Neural cell (in vitro differentiated cells): ENCODE results near the gene OR7G1.
"Not testable (repeated sequence)": the region's sequence is repeated elsewhere in the genome, so short reads cannot be mapped to it uniquely, and the experiment has no call there.

Experiments used
- CTCF ChIP-seq: fragments of 450-650 bp; IDR thresholded peaks from 2 replicates; pipeline ENCODE4 v1.5.1; 2014; ENCODE audit warnings: antibody characterized with exemption, mild to moderate bottlenecking, moderate library complexity; ENCODE audit not compliant: poor library complexity, severe bottlenecking
- EP300 ChIP-seq: fragments of 450-650 bp; conservative IDR thresholded peaks from 2 replicates; pipeline ENCODE4 v1.6.1; 2014; ENCODE audit warnings: antibody characterized with exemption, mild to moderate bottlenecking, moderate library complexity; ENCODE audit not compliant: poor library complexity, severe bottlenecking
- EZH2 ChIP-seq: fragments of 200-600, 300-800 bp; shearing (Covaris generic), sonication (generic); IDR thresholded peaks from 2 replicates; pipeline ENCODE4 v1.6.1; 2014; ENCODE audit warnings: antibody characterized with exemption, low read length, borderline replicate concordance, mild to moderate bottlenecking; ENCODE audit not compliant: insufficient read depth, poor library complexity, severe bottlenecking
- MXI1 ChIP-seq: fragments of 450-650 bp; conservative IDR thresholded peaks from 2 replicates; pipeline ENCODE4 v1.6.1; 2014; ENCODE audit warnings: antibody characterized with exemption, mild to moderate bottlenecking; ENCODE audit not compliant: poor library complexity, severe bottlenecking
- POLR2AphosphoS5 ChIP-seq: IDR thresholded peaks from 2 replicates; pipeline ENCODE4 v1.6.1; 2012
- RAD21 ChIP-seq: fragments of 450-650 bp; conservative IDR thresholded peaks from 2 replicates; pipeline ENCODE4 v1.6.1; 2014; ENCODE audit warnings: antibody characterized with exemption, mild to moderate bottlenecking, moderate library complexity
- REST ChIP-seq: IDR thresholded peaks from 2 replicates; pipeline ENCODE4 v1.6.1; 2012; ENCODE audit warnings: borderline replicate concordance
- SMC3 ChIP-seq: fragments of 450-650 bp; conservative IDR thresholded peaks from 2 replicates; pipeline ENCODE4 v1.6.1; 2014; ENCODE audit warnings: antibody characterized with exemption, mild to moderate bottlenecking, moderate library complexity; ENCODE audit not compliant: poor library complexity
- TAF1 ChIP-seq: IDR thresholded peaks from 2 replicates; pipeline ENCODE4 v1.6.1; 2012; ENCODE audit warnings: low read depth

GRCh38 chr19:9071720-9072119 is 43.8 kb downstream of the OR7G1 start:
- TF ChIP-seq CTCF, POLR2AphosphoS5, EP300, RAD21, TAF1, EZH2, REST, MXI1, SMC3: not testable (repeated sequence)
